NCI-H82 (cell line): ENCODE measurements around the gene HOXB5.

Experiments
- DNase-seq: peaks from one replicate; lab custom pipeline; 2025; lab: John Stamatoyannopoulos, UW

The HOXB5 gene

GRCh38 chr17:48615963-48616716 is 22.6 kb upstream of the HOXB5 start:
- no peak for DNase-seq

GRCh38 chr17:48615047-48615962 is 21.7 kb upstream of the HOXB5 start, which contains the start of gene HOXB8:
Gene HOXB8, minus strand, starts transcription at chr17:48615292. Its CDS starts 588 bp downstream, at chr17:48614704.
- DNase-seq: no peak

GRCh38 chr17:48613862-48614694 is 20.5 kb upstream of the HOXB5 start:
- DNase-seq: peak; percentile 20

- DNase-seq: peak; percentile 66
Observed at GRCh38 chr17:48612854-48613691, 19.5 kb upstream of the HOXB5 start.

GRCh38 chr17:48612456-48612853 is 18.9 kb upstream of the HOXB5 start:
- DNase-seq: no peak

GRCh38 chr17:48611681-48612455 is 18.3 kb upstream of the HOXB5 start:
- no peak for DNase-seq

GRCh38 chr17:48611213-48611612 is 17.6 kb upstream of the HOXB5 start:
- DNase-seq: no peak

GRCh38 chr17:48610282-48611211 is 17.0 kb upstream of the HOXB5 start, which contains the start of gene HOXB7:
Gene HOXB7, minus strand, starts transcription at chr17:48611017. Its CDS starts 99 bp downstream, at chr17:48610918.
- peak; percentile 38 for DNase-seq

- DNase-seq: no peak
Observed at GRCh38 chr17:48609759-48610281, 16.2 kb upstream of the HOXB5 start.

- no peak for DNase-seq
Observed at GRCh38 chr17:48609033-48609432, 15.5 kb upstream of the HOXB5 start.

- no peak for DNase-seq
Observed at GRCh38 chr17:48608494-48608834, 14.9 kb upstream of the HOXB5 start.

- DNase-seq: no peak
Observed at GRCh38 chr17:48606892-48607614, 13.5 kb upstream of the HOXB5 start.

GRCh38 chr17:48605991-48606891 is 12.7 kb upstream of the HOXB5 start:
- no peak for DNase-seq

- DNase-seq: no peak
Observed at GRCh38 chr17:48605409-48605919, 11.9 kb upstream of the HOXB5 start.

GRCh38 chr17:48604770-48605329 is 11.3 kb upstream of the HOXB5 start, which contains the start of gene HOXB6:
Gene HOXB6, minus strand, starts transcription at chr17:48604986. Its CDS starts 6,836 bp downstream, at chr17:48598150.
- DNase-seq: no peak

GRCh38 chr17:48603959-48604769 is 10.6 kb upstream of the HOXB5 start:
- no peak for DNase-seq
